ENCODE measurements around the gene PMFBP1.

DNA sequence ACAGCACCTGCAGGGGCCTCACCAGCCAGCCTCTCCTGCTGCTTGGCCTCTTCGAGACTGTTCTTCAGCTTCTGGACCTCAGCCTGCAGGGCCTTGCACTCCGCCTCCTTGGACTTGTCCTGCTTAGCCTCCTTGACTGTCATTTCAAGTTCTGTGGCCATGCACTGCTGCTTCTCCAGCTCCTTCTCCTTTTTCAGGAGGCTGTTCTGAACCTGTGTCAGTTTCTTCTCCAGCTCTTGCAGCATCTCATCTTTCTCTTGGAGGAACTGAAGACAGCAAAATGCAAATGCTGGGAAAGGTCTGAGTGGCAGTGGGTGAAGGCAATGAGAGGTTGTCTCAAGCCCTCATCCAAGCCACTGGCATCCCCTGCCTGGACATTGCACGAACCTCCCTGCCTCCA, 39.2 kb downstream of the PMFBP1 start:
- no peak for TF ChIP-seq EP300 (IDR thresholded peaks at IDR 0.05)
- TF ChIP-seq, protein P1, sequence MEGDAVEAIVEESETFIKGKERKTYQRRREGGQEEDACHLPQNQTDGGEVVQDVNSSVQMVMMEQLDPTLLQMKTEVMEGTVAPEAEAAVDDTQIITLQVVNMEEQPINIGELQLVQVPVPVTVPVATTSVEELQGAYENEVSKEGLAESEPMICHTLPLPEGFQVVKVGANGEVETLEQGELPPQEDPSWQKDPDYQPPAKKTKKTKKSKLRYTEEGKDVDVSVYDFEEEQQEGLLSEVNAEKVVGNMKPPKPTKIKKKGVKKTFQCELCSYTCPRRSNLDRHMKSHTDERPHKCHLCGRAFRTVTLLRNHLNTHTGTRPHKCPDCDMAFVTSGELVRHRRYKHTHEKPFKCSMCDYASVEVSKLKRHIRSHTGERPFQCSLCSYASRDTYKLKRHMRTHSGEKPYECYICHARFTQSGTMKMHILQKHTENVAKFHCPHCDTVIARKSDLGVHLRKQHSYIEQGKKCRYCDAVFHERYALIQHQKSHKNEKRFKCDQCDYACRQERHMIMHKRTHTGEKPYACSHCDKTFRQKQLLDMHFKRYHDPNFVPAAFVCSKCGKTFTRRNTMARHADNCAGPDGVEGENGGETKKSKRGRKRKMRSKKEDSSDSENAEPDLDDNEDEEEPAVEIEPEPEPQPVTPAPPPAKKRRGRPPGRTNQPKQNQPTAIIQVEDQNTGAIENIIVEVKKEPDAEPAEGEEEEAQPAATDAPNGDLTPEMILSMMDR (IDR thresholded peaks at IDR 0.05): no peak
- no peak for TF ChIP-seq POLR2A (IDR thresholded peaks at IDR 0.05)

Measured in tibial nerve (tissue), 4 donors.